Activated CD8-positive, alpha-beta memory T cell treated with anti-CD3 and anti-CD28 coated beads for 24 hours (primary cell): Measurements from ENCODE around the gene PRDM12.
A peak's percentile ranks its signal among the peaks of the same experiment; 100 is the strongest.
"Not testable (repeated sequence)": the region's sequence is repeated elsewhere in the genome, so short reads cannot be mapped to it uniquely, and the experiment has no call there.

ENCODE experiments used
- DNase-seq: peaks from one replicate; pipeline ENCODE4 v3.0.0-alpha.2; 2020

PRDM12 gene

GRCh38 chr9:130665431-130666392 lies 1.3 kb downstream of the PRDM12 start:
- peak; percentile 63 for DNase-seq

DNA sequence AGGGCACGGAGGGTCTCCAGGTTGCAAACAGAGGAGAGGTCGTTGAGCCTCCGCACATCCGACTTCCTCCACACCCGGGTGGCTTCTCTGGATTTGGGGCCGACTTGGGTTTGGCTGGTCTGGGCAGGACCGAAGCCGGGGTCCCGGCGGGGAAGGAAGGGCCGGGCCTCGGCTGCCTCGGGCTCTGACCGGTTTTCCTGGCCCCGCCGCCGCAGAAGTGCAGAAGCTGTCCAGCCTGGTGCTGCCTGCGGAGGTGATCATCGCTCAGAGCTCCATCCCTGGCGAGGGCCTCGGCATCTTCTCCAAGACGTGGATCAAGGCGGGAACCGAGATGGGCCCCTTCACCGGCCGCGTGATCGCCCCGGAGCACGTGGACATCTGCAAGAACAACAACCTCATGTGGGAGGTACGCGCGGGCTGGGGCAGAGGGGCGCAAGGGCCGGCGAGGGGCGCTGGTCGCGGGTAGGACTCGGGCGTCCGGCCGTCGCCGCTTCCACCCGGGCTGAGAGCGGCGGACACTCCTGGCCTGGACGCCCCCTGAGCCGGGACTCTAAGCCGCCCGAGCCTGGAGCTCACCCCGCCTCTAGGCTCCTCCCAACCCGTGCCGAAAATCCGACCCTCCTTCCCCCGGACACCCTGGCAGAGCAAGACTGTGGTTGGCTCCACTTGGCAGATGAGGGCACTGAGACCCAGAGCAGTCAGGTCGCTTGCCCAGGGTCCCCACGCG lies 2.2 kb downstream of the PRDM12 start:
- DNase-seq: peak; percentile 57

DNA sequence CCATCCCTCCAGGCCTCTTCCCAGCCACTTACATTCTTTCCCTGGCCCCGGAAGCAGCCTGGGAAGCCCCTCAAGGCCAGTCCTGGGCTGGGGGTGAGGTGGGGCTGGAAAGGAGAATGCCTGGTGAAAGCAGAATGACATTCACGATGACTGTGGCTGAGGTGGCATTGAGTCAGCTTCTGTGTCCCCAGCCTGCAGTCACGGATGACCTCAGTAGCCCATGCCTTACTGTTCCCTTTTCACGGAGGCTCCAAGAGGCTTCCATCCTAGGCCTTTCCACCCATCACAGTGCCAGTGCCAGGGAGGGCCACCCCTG lies 2.7 kb downstream of the PRDM12 start:
- no peak for DNase-seq

DNA sequence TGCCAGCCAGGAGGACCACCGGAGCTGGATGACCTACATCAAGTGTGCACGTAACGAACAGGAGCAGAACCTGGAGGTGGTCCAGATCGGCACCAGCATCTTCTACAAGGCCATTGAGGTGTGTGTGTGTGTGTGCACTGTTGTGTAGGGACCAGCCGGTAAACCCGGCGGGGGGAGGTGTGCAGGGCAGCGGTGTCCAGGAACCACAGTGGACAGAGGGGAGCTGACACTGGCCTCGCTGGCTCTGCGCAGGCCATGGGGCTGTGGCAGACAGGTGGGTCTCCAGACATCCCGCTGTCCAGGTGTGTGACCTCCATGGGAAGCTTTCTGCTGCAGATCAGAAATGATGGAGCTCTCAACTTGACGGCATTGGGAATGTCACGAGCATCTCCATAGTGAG lies 3.8 kb downstream of the PRDM12 start:
- DNase-seq: no peak

DNA sequence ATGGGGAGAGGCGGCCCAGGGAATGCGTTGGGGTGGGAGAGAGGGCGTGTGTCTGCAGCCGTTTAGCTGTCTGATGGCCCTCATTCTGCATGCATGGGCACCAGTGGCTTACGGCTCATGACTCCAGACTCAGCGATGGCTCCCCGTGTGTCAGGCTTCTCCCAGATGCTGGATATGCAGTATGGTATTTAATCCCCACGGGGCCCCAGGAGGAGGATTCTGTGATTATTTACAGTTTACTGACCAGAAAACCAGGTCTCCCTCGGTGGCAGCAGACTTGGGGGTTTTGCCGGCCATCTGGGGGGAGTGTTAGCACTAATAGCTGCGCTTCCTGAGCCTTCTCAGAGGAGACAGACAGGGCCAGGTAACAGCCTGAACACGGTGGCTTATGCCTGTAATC lies 4.3 kb downstream of the PRDM12 start:
- DNase-seq: no peak

- DNase-seq: no peak
Measured at GRCh38 chr9:130669965-130670364, 5.6 kb downstream of the PRDM12 start.

DNA sequence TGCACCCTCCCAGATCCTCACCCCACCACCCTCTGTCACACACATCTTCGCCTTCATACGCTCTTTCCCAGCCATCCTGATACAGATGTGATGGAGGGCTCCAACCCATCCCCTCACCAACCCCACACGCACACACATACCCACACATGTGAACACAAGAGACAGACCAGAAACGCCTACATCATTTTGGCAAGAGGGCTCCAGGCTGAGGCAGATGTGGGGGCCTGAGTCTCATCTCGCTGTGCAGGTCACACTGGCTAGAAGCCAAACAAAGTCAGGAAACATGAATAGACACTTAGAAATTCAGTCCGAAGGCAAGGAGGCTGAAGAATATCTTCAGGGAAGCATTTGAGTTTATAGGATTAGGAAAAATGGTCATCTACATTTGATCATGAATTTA lies 6.2 kb downstream of the PRDM12 start:
- no peak for DNase-seq

GRCh38 chr9:130672466-130672865 lies 8.1 kb downstream of the PRDM12 start:
- DNase-seq: no peak

- DNase-seq: no peak
Measured at GRCh38 chr9:130672933-130673615, 8.7 kb downstream of the PRDM12 start.

DNA sequence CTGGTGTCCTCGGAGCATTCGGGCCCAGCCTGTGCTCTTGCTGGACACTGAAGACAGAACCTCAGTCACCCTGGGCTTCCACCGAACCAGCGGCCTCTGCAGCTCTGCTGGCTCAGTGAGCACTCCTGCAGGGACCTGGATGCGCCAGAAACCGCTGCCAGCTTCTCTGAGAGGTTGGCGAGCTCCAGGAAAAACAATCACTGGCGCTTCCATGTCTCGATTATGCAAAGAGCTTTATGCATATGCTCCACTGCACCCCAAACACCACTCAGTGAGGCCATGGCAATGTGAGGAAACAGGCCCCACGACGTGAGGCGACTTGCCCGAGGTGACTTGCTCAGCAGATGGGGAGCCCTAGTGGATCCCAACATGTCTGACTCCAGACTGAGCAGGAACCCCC lies 11.0 kb downstream of the PRDM12 start:
- DNase-seq: no peak

GRCh38 chr9:130677252-130677651 lies 12.9 kb downstream of the PRDM12 start:
- DNase-seq: no peak

GRCh38 chr9:130680836-130681768 lies 16.7 kb downstream of the PRDM12 start:
- DNase-seq: peak; percentile 84

DNA sequence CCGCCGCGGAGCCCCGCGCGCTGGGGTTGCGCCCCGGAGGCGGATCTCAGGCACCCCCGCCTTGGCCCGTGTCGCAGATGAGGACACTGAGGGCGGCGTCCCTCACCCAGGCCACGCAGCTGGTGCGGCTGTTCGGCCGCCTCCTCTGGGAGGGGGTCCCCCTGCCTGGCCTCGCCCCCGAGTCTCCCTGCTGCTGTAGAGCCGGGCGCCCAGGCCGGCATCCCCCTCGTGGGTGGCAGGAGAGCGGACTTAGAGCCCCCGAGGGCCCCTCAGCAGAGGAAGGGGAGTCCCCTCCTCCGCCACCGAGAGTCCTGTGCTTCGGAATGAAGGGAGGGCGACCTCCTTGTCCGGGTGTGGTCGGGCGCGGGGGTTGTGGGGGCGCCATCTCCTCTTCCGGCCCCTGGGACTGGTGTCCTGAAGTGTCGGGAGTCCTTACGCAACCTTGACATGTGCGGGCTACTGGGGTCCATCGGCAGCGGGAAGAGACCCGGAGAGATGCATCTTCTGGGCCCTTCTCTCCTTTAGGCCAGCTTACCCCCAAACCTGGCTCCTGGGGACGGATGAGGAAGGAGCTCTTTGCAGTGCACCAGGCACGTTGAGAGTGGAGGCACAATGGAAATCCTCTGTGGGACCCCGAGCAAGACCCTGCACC lies 17.5 kb downstream of the PRDM12 start:
- peak; percentile 80 for DNase-seq

DNA sequence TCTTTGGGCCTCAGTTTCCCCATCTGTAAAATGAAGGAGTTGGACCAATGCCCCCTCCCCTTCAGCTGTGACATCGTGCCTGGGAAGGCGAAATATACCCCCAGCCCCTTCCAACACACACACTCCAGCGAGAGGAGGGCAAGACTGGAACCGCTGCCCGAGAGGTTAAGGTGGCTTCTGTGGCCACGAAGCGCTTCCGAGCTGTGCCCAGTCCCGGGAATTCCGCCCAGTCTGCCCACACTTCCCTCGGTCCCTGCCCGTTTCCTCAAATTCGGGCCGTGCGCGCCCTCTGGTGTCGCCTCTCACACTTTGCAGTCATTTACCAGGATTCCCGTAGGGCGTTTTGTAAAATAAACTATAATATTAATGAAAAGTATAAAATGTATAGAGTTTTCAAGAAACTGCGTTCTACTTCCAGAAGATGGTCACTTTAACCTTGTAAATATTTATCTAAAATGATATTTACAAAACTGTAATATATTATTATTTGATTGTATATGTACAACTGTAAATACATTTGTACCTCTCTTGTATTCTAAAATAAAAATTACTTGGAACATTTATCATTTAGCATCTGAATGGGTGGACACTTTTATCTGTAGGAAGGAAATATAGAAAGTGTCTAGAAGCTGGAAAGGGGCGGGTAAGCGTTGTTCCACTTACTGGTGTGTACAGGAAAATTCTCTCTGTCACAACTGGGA lies 18.2 kb downstream of the PRDM12 start:
- DNase-seq: peak; percentile 82

DNA sequence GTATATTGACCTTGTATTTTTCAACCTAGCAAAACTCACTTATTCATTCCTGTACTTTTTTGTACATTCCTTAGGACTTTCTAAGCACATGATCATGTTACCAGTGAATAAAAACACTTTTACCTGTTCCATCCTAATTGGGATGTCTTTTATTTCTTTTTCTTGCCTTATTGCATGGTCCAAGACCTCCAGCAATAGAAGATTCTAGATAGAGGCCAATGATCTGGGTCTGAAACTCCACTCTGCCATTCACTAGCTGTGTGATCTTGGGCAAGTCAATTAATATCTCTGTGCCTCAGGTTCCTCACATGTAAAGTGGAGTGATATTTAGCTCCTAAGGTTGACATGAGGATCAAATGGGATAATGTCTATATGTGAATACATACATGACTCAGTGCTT lies 20.7 kb downstream of the PRDM12 start:
- no peak for DNase-seq

- DNase-seq: not testable (repeated sequence)
Measured at GRCh38 chr9:130685945-130686344, 21.6 kb downstream of the PRDM12 start.

- DNase-seq: no peak
Measured at GRCh38 chr9:130687615-130688014, 23.2 kb downstream of the PRDM12 start.

DNA sequence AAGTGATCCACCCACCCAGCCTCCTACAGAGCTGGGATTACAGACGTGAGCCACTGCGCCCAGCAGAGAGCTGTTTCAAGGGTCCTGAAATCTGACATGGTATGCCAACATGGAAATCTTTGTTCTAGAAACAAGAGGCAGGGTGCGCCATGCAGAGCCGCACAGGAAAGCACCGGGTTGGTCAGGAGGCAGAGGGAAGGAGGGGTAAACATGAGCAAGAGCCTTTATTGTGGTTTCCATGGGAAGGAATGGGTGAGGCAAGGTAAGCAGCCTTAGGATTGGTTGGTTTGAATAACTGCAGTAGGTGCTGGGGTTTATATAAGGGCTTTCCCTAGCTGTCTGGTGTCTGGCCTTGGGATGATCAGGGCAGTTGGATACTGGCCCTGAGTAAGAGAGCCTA lies 23.7 kb downstream of the PRDM12 start:
- DNase-seq: no peak

- no peak for DNase-seq
Measured at GRCh38 chr9:130689572-130689936, 25.2 kb downstream of the PRDM12 start.

DNA sequence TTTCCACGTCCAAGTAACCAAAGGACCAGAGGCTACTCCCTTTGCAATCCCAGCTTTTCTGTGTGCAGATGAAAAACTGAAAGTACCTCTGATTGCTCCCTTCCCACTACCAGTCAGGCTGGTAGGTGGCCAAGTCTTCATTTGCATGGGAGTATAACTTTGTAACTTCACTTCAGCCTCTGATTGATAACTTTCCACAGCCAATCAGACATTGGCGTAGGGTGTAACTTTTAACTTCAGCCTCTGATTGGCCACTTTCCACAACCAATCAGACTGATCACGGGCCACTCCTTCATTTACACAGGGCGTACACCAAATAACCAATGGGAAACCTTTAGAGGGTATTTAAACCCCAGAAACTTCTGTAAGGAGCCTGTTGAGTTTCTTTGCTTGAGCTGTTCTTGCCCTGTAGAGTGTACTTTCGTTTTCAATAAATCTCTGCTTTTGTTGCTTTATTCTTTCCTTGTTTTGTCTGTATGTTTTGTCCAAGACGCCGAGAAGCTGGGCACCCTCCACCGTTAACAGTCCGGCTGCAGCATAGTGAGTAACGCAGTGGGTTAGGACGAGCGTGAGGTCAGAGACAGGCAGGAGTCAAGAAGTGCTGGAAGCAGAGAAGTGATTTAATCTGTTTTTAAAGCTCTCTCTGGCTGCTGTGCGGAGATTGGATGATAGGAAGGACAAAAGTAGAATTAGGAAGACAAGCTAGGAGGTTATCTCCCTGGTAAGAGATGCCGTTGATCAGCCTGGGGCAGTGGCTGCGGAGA lies 25.7 kb downstream of the PRDM12 start:
- DNase-seq: no peak

GRCh38 chr9:130692321-130692720 lies 27.9 kb downstream of the PRDM12 start:
- DNase-seq: no peak
